HG02763 (cell line): Measurements from ENCODE around the gene RELT.

Experiments
- ATAC-seq: cut with Tn5 transposase; IDR thresholded peaks from one replicate; pipeline ENCODE4 v1.9.1; 2021; ENCODE audit warnings: mild to moderate bottlenecking, moderate library complexity; ENCODE audit not compliant: unreplicated experiment

RELT gene

DNA sequence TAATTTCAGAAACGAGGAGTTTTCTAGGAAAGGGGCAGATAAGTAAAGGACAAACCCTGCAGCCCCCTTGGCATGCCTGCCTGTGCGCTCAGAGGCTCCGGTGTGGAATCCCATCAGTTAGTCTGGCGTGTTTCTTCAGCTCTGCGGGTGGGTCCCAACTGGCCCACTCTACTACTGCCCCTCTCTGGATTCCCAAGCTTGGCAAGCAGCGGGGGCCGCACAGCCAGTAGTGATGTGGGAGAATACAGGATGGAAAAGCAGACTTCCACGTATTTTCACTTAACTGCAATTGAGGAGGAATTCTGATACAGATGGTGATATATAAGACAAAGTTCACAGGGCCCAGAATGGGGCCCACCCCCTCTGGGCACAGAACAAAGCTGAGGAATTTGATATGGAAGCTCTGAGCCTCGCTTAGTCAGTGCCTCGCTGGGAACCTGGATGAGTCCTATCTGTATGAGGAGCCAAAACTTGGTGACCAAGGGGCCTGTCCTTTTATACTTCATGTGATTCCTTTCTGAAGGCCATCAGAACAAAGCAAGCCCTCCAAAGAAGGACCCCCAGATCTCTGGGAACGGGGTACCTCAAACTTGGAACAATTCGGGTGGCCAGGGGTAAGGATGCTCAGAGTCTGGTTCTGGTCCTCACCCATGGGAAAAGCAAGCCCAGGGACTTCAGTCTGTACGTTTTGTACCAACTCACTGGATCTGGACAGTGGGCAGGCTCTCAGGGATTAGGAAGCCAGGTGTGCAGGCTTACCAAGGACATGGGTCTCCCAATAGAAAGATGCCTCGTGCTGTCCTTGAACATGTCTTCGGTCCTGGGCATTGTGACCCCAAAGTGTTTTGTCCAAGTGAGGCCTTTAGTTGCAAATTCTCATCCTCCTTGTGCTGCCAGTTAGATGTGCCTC is 26.0 kb downstream of the RELT start:
- no peak for ATAC-seq

DNA sequence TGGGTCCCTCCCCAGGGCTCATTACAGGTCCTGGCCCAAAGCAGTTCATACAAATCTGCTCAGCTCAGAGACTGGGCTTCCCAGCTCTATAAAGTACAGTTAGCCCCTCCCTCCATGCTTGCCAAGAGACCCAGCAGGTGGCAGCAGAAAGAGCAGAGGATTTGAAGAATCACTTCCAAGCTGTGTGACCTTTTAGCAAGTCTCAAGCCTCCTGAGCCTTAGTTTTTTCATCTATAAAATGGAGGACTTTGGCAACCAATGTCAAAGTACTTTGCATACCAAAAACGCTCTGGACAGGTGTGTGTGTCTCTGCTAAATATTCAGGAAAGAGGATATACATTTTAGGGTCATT is 26.6 kb downstream of the RELT start:
- no peak for ATAC-seq

DNA sequence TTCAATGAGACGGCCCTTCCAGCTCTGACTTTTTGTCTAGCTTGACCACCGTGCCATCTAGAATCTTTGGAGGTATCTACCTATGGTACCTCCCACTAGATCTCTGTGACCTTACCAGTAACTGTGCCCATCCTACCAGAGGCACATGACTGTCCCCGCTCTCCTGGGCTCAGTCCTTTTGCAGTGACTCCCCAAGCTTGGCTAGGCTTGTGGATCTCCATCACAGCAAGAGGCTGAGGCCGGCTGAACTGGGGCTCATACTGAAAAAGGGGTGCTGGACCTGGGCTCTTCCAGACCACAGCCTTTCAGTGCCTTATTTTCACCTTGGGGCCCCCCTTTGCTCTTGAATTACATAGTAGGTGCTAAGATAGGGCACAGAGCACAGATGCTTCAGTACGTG is 27.3 kb downstream of the RELT start:
- no peak for ATAC-seq

DNA sequence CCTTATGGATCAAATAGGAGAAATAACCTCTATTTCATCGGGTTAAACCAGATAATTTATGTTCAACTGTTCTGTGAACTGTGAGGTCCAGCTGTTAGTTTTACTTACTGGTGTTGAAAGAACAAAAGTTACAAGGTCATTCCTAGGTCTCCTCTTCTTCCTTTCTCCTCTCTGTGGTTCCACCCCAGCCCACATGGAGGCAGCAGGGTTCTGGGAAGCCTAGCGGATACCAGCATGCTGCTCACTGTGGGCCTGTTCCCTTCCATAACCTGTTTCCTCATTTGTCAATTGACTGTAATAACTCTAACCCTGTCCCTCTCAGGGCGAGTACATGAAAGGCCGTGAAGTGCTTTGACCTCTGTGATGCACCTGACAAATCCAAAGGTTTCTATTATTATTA is 27.8 kb downstream of the RELT start:
- no peak for ATAC-seq

- ATAC-seq = no peak
Measured at GRCh38 chr11:73404506-73405145, 28.4 kb downstream of the RELT start.

- ATAC-seq = no peak
Measured at GRCh38 chr11:73405146-73405510, 28.9 kb downstream of the RELT start.

DNA sequence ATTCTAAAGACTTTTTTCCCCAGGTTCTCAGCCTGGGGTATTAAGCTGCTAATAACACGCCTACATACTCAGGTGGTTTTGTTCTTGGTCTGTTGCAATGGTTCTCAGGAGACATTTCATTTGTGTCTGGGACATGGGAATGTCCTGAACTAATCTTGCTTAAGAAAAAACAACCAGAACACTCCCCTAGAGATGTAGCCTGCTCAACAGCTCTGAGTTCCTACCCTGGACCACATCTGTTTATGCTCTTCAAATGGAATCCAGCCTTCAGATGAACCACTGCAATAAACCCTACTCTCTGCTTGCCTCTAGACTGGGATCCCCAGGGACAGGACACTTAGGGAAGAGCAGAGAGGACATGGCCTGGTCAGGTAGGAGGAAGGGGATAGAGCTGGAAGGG is 29.9 kb downstream of the RELT start:
- ATAC-seq = no peak

GRCh38 chr11:73406619-73407018 is 30.4 kb downstream of the RELT start:
- ATAC-seq = no peak

- ATAC-seq = no peak
Measured at GRCh38 chr11:73409431-73409830, 33.2 kb downstream of the RELT start.

GRCh38 chr11:73410627-73411026 is 34.4 kb downstream of the RELT start:
- no peak for ATAC-seq

DNA sequence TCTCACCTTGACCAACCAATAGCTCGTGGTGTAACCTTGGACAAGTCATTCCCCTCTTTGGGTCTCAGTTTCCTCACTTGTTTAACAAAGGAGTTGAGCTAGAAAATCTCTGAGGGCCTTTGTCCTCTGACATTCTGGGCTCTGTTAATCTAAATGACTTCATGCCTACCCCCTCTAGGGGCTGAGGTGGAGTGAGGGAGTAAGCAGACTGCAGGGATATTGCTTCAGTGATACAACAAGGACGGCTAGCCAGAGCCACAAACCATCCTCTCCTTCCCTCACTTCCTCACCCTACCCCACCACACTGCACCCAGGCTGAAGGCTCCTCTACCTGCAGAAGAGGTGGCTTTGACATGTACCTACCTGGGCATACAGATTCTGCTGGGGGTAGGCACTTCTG is 34.8 kb downstream of the RELT start:
- no peak for ATAC-seq

DNA sequence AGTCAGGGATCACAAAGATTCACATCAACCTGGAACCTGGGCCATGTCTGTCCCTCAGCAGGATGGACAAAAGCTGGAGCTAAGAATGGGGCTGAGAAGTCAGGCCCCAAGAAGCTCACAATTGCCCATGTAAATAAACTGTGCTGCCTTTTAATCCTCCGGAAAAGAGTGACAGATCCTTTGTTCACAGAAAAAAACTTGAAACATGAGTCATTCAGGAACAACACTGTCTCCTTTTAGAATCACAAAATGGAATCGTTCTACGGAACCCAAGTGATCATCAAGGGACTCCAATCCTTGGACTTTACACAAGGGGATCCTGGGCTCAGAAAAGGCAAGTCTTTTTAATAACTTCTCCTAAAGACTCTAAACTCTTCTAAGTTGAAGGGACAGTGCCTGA is 36.1 kb downstream of the RELT start:
- ATAC-seq = no peak

DNA sequence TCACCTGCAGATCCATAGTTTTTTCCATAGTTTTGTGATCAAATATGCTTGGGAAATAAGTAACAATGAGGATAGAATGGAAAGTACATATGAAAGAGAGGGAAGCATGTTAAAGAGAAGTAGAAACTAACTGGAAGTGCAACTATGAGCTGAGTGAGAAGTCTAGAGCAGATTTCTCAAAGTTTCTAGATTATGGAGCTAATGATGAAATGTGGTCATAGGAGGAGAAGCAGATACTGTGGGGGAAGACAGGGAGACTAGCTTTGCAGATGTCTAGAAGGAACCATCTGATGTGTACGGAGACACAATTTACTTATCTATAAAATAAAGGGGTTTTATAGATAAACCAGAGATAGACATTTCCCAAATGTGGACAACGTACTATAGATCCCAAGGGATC is 37.1 kb downstream of the RELT start:
- ATAC-seq = no peak

DNA sequence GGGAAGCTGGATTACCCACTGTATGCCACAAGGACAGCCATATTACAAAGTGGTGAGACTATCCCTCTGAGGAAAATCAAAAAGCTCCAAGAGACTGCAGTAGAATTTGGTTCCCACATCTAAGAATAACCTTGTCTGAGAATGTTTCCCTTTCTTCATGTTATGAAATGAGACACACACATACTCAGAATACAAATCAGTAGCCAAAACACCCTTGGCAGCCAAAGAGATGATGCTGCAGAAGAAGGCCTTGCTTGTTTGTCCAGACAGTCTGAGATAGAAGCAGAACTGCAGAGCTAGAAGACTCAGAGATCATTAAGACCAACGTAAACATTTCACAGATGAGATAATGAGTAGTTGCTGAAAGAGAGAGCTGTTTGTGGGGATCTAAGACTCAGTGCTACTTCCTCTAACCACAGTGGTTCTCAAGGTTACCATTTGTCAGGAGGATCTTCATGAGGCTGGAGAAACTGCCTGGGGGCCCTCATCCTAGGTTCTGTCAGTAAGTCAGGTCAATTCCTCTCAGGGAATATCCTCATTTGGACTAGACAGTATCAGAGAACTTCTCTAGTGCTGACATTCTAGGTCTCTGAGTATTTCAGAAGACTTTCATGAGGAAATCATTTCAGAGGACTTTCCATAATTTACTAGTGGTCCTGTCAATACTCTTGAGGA is 38.9 kb downstream of the RELT start:
- ATAC-seq = no peak

GRCh38 chr11:73415854-73416615 is 39.8 kb downstream of the RELT start:
- no peak for ATAC-seq

DNA sequence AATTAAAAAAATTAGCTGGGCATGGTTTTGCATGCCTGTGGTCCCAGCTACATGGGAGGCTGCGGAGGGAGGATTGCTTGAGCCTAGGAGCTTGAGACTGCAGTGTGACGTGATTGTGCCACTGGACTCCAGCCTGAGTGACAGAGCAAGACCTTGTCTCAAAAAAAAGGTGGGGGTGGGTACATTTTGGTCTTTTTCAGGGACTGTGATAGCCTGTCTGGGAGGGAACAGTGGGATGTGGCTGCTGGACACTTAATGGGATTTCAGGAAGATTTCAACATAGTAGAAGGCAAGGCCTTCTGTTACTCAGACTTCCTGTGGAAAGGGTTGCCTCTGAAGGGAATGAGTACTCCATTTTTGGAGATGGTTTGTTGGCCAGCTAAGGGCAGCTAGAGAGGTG is 40.6 kb downstream of the RELT start:
- no peak for ATAC-seq

DNA sequence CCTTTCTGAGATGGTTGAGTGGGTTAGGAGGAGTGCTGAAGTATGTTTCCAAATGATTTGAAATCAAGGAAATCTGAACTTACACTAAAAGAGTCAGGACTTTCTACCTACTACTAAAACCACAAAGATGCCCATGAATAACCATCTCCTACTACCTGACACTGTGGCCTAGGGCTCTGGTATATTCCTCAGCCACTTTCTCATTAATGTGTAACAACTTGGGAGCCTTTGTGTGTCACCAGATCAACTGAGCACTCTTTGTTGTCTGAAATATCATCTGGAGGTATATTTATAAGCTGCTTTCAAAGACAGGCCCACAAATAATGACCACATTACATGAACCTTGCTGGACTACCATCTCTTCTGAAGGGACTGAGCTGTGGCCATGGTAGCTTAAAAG is 43.9 kb downstream of the RELT start:
- no peak for ATAC-seq

- no peak for ATAC-seq
Measured at GRCh38 chr11:73422886-73423285, 46.7 kb downstream of the RELT start.

GRCh38 chr11:73423506-73423905 is 47.3 kb downstream of the RELT start:
- ATAC-seq = no peak

GRCh38 chr11:73425108-73425507 is 48.9 kb downstream of the RELT start:
- ATAC-seq = no peak

- ATAC-seq = no peak
Measured at GRCh38 chr11:73426219-73426850, 50.1 kb downstream of the RELT start.
